ENCODE data around the gene SHB.

SHB gene

GRCh38 chr9:37937366-37937765 lies 131.7 kb downstream of the SHB start:
- in situ Hi-C loops (cut with HindIII; ENCODE audit: low pct_ligation_motif_present, low pct_unique_long_range_greater_than_20kb, low sequenced_read_pairs) = no loop called here
- no peak for DNase-seq

- no peak for DNase-seq
- in situ Hi-C loops (cut with HindIII; ENCODE audit: low pct_ligation_motif_present, low pct_unique_long_range_greater_than_20kb, low sequenced_read_pairs) = no loop called here
Observed at GRCh38 chr9:37936965-37937364, 132.1 kb downstream of the SHB start.

GRCh38 chr9:37936376-37936775 lies 132.7 kb downstream of the SHB start:
- no peak for DNase-seq
- in situ Hi-C loops (cut with HindIII; ENCODE audit: low pct_ligation_motif_present, low pct_unique_long_range_greater_than_20kb, low sequenced_read_pairs) = no loop called here

- in situ Hi-C loops (cut with HindIII; ENCODE audit: low pct_ligation_motif_present, low pct_unique_long_range_greater_than_20kb, low sequenced_read_pairs) = no loop called here
- no peak for DNase-seq
Observed at GRCh38 chr9:37935096-37935495, 133.9 kb downstream of the SHB start.

GRCh38 chr9:37931592-37931991 lies 137.4 kb downstream of the SHB start:
- in situ Hi-C loops (cut with HindIII; ENCODE audit: low pct_ligation_motif_present, low pct_unique_long_range_greater_than_20kb, low sequenced_read_pairs) = no loop called here
- DNase-seq = no peak

GRCh38 chr9:37929441-37929895 lies 139.6 kb downstream of the SHB start:
- no peak for DNase-seq
- in situ Hi-C loops (cut with HindIII; ENCODE audit: low pct_ligation_motif_present, low pct_unique_long_range_greater_than_20kb, low sequenced_read_pairs) = no loop called here

- in situ Hi-C loops (cut with HindIII; ENCODE audit: low pct_ligation_motif_present, low pct_unique_long_range_greater_than_20kb, low sequenced_read_pairs) = no loop called here
- no peak for DNase-seq
Observed at GRCh38 chr9:37928552-37929430, 140.2 kb downstream of the SHB start.

- in situ Hi-C loops (cut with HindIII; ENCODE audit: low pct_ligation_motif_present, low pct_unique_long_range_greater_than_20kb, low sequenced_read_pairs) = no loop called here
- no peak for DNase-seq
Observed at GRCh38 chr9:37927601-37928551, 141.2 kb downstream of the SHB start.

GRCh38 chr9:37927132-37927531 lies 141.9 kb downstream of the SHB start:
- in situ Hi-C loops (cut with HindIII; ENCODE audit: low pct_ligation_motif_present, low pct_unique_long_range_greater_than_20kb, low sequenced_read_pairs) = no loop called here
- DNase-seq = no peak

GRCh38 chr9:37926737-37927118 lies 142.3 kb downstream of the SHB start:
- DNase-seq = no peak
- in situ Hi-C loops (cut with HindIII; ENCODE audit: low pct_ligation_motif_present, low pct_unique_long_range_greater_than_20kb, low sequenced_read_pairs) = no loop called here

- in situ Hi-C loops (cut with HindIII; ENCODE audit: low pct_ligation_motif_present, low pct_unique_long_range_greater_than_20kb, low sequenced_read_pairs) = no loop called here
- no peak for DNase-seq
Observed at GRCh38 chr9:37925786-37926736, 143.0 kb downstream of the SHB start.

GRCh38 chr9:37925006-37925405 lies 144.0 kb downstream of the SHB start:
- DNase-seq = no peak
- in situ Hi-C loops (cut with HindIII; ENCODE audit: low pct_ligation_motif_present, low pct_unique_long_range_greater_than_20kb, low sequenced_read_pairs) = no loop called here

GRCh38 chr9:37924538-37924937 lies 144.5 kb downstream of the SHB start:
- no peak for DNase-seq
- in situ Hi-C loops (cut with HindIII; ENCODE audit: low pct_ligation_motif_present, low pct_unique_long_range_greater_than_20kb, low sequenced_read_pairs) = no loop called here

GRCh38 chr9:37923796-37924427 lies 145.1 kb downstream of the SHB start:
- DNase-seq = no peak
- in situ Hi-C loops (cut with HindIII; ENCODE audit: low pct_ligation_motif_present, low pct_unique_long_range_greater_than_20kb, low sequenced_read_pairs) = no loop called here

GRCh38 chr9:37923118-37923795 lies 145.8 kb downstream of the SHB start:
- in situ Hi-C loops (cut with HindIII; ENCODE audit: low pct_ligation_motif_present, low pct_unique_long_range_greater_than_20kb, low sequenced_read_pairs) = no loop called here

GRCh38 chr9:37922363-37923117 lies 146.5 kb downstream of the SHB start:
- no peak for DNase-seq
- in situ Hi-C loops (cut with HindIII; ENCODE audit: low pct_ligation_motif_present, low pct_unique_long_range_greater_than_20kb, low sequenced_read_pairs) = no loop called here

More at GRCh38 chr9:37923118-37923795, 145.8 kb downstream of the SHB start:
- no peak for DNase-seq

Measured in ACHN (cell line).